SK-N-DZ (cell line): ENCODE results near the gene SULT1A2.
"Not testable (repeated sequence)": the region's sequence is repeated elsewhere in the genome, so short reads cannot be mapped to it uniquely, and the experiment has no call there.

Experiments used
- DNase-seq: peaks from one replicate; pipeline ENCODE4 v3.0.0-alpha.2; 2015; ENCODE audit warnings: low spot score

The SULT1A2 gene

GRCh38 chr16:28561557-28562187, 35.2 kb downstream of the SULT1A2 start:
- DNase-seq = no peak

DNA sequence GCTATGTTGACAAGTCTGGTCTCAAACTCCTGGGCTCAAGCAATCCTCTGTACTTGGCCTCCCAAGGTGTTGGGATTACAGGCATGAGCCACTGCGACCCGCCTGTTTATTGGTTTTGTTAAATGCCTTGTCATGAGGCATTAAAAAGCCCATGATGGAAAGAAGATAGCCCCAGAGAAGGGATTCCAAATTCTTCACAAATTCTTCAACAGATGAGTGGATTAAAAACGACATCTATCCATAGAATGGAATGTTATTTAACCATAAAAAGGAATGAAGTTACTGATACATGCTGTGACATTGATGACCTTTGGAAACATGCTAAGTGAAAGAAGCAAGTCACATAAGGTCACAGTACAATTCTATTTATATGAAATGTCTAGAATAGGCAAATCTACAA, 38.4 kb downstream of the SULT1A2 start:
- DNase-seq = no peak

DNA sequence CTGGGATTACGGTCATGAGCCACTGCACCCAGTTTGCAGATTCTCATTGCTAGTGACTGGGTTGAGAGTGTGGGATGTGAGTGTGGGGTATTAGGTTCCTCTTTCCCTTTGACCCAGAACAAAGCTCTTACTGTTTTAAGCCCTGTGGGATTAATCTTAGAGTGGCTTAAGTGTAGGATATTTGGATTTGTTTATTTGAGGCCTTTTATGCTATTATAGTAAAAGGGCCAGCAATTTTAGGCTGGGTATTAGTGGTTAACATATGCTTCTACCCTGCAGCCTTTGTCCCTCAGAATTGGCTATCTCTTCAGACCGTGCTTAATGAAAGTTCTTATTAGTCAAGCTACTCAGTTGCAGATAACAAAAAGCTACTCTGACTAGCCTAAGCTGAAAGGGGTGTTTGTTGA, 39.9 kb downstream of the SULT1A2 start:
- DNase-seq = no peak

- DNase-seq = no peak
These were observed 41.3 kb downstream of the SULT1A2 start for GRCh38 chr16:28555561-28555960.

DNA sequence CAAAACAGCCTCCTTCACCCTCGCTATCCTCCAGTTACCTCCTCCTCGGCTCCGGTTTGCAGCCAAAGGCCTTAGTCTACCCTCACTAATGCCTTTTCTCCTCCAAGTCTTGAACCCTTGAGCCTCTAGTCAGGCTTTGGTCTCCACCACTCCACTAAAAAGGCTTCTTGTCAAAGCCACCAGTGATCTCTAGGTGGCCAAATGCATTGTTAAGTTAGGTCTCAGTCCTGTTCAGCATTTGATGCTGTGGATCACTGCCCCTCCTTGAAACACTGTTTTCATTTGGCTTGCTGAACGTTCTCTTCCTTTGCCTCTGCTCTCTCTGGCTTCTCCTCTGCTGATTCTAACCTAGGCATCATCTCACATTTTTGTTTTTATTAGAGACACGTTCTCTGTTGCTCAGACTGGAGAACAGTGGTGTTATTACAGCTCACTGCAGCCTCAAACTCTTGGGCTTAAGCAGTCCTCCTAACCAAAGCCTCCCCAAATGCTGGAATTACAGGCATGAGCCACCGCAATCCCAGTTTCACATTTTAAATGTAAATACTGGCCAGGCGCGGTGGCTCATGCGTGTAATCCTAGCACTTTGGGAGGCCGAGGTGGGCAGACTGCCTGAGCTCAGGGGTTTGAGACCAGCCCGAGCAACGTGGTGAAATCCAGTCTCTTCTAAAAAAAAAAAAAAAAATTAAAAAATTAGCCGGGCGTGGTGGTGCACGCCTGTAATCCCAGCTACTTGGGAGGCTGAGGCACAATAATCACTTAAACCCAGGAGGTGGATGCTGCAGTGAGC, 42.0 kb downstream of the SULT1A2 start:
- DNase-seq = no peak

GRCh38 chr16:28553776-28554633, 42.8 kb downstream of the SULT1A2 start, which contains the start of gene SGF29:
TSS of gene SGF29 (plus strand) at chr16:28553920. CDS start at chr16:28581070, 27,150 bp downstream.
- DNase-seq = peak; percentile 91

DNA sequence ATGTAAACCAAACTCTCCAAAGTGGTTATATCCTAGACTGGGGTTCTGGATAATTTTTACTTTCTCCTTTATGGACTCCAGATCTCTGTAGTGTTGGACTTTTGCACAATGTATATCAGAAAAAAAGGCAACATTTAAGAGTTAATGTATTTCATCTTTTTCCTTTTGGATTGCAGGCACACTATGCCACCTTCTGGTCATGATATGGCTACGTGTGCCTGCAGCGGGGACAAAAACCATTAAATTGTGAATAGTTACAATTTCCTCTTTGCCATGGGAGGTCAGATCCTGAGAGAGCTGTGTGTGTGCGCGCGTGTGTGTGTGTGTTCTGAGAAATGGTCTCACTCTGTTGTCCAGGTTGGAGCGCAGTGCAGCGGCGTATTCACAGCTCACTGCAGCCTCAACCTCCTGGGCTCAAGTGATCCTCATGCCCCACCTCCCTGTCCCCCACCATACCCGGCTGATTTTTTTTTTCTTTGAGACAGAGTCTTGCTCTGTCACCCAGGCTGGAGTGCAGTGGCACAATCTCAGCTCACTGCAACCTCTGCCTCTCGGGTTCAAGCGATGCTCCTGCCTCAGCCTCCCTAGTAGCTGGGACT, 47.5 kb downstream of the SULT1A2 start:
- no peak for DNase-seq

- DNase-seq = no peak
These were observed 48.5 kb downstream of the SULT1A2 start for GRCh38 chr16:28548306-28548802.

DNA sequence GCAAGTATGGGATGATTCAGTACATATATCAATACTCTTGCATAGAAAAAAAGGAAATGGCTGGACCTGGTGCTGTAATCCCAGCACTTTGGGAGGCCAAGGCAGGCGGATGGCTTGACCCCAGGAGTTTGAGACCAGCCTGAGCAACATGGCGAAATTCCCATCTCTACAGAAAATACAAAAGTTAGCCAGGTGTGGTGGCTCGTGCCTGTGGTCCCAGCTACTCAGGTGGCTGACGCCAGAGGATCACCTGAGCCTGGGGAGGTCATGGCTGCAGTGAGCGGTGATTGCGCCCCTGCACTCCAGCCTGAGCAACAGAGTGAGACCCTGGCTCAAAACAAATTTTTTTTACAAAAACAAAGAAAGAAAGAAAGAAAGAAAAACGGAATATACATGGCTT, 50.2 kb downstream of the SULT1A2 start:
- DNase-seq = no peak

- not testable (repeated sequence) for DNase-seq
These were observed 50.9 kb downstream of the SULT1A2 start for GRCh38 chr16:28545964-28546363.

GRCh38 chr16:28544998-28545397, 51.9 kb downstream of the SULT1A2 start:
- DNase-seq = no peak

DNA sequence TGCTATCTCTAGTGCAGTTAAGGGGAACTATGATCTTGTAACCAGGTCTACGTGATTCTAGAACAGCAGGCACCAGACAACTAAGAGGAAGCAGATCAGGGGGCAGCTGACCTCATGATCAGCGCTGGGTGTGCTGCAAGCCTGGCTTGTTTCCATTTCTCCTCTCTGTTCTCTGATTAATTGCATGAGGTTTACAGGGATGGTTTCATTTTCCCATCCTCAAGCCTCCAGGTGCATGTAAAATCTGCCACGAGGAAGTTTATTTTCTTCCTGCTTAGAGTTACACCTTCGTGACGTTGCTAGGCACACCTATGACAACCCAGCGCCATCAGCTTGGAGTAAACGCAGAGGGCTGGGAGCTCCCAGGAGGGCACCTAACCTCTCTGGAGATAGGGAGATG, 53.8 kb downstream of the SULT1A2 start:
- no peak for DNase-seq

DNA sequence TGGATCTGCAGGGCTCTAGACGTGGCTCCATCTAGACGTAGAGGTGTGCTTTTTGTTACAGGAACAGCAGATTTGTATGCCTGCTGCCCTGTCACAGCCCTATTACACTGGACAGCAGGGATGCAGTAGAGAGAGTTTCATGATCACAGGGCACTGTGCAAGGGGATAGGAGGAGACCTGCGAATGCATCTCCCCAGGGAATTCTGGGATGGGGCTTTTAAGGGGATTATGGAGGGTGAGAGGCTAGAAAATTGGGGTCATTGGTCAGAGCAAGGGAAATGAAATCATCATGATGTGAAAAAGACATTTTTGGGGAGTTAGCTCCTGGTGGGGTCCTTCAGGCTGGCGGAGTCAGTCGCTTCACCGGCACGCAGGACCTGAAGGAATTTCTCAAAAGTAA, 54.2 kb downstream of the SULT1A2 start:
- DNase-seq = no peak
